ENCODE data around the gene MEGF6. TPM values are rescaled to one million over a fixed set of nuclear protein-coding genes. Genes with fewer than 3 reads are reported as not detected.

Gene MEGF6
- total and polyA plus RNA-seq, 12 donors: 0.15 to 29.2 (median 8.2) TPM

DNA sequence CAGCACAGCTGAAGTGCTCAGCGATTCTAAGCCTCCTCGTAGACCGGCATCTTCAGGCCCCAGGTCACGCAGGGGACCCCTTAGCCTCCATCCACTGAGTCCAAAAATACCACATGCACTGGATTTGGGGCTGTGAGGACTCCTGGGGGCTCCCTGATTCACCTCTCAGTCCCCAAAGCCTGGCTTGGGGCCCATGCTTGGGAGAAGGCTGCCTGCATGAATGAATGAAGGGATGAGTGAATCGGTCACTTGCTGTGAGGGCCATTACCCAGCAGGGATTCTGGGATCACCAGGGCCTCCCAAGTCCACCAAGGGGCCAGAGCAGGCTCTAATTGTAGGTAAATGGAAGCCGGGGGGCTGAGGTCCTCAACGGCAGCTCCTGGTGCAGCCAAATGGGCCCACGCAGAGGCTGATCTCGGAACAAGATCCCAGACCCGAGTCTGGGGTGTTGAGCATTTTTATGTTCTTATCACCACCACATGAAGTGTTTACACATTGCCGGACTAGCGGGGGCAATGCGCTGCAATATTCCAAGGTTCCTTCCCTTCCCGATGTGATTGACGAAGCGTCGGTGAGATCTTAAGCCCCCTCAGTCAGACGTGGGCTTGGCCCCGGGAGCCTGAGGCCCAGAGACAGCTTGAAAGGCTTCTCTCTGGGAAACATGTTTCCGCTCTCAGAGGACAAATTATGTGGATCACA lies 170.4 kb downstream of the MEGF6 start:
- H3K27me3 ChIP-seq: peaks cover 2% of the 10 kb centered on the region

DNA sequence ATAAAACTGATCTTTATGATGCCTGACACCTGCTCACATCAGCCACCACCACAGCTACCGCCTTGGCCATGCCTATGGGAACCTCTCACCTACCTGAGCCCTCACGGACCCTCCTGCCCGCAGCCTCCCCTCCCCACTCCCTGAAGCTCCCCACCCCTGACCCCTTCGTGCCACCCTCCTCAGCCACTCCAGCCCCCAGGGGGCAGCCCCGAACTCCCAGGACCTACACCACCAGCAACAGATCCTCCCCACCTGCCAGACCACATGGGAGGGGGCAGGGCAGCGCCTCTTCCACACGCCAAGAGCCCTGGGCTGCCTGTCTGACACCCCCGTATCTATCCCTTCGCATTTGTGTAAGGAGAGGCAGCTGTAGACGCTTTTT lies 171.0 kb downstream of the MEGF6 start:
- intact Hi-C loops (cut with DNase I): no loop called here
- DNase-seq: no peak
- Histone ChIP-seq H3K9me3 (replicated peaks in 1 of 3) (no peaks in the 10 kb centered on the region), H3K27ac (no peak overlapping the region), H3K36me3 (replicated peaks in 1 of 2) (no peaks in the 10 kb centered on the region), H3K4me3 (no peak overlapping the region), H3K27me3 (peaks cover 2% of the 10 kb centered on the region), H3K4me1 (replicated peaks in 1 of 2) (no peaks in the 10 kb centered on the region)
- WGBS, 4 donors: 50 to 56% (median 52%) methylated on average over 9 to 10 of the region's 10 CpGs
- TF ChIP-seq, protein P1, sequence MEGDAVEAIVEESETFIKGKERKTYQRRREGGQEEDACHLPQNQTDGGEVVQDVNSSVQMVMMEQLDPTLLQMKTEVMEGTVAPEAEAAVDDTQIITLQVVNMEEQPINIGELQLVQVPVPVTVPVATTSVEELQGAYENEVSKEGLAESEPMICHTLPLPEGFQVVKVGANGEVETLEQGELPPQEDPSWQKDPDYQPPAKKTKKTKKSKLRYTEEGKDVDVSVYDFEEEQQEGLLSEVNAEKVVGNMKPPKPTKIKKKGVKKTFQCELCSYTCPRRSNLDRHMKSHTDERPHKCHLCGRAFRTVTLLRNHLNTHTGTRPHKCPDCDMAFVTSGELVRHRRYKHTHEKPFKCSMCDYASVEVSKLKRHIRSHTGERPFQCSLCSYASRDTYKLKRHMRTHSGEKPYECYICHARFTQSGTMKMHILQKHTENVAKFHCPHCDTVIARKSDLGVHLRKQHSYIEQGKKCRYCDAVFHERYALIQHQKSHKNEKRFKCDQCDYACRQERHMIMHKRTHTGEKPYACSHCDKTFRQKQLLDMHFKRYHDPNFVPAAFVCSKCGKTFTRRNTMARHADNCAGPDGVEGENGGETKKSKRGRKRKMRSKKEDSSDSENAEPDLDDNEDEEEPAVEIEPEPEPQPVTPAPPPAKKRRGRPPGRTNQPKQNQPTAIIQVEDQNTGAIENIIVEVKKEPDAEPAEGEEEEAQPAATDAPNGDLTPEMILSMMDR (IDR thresholded peaks at IDR 0.05): no peak
- no peak for TF ChIP-seq POLR2A (IDR thresholded peaks at IDR 0.05)

More for the DNA sequence above, 170.4 kb downstream of the MEGF6 start:
- no peaks in the 10 kb centered on the region for H3K36me3 ChIP-seq (replicated peaks in 1 of 2)
- TF ChIP-seq, protein P1 (IDR thresholded peaks at IDR 0.05): no peak
- TF ChIP-seq POLR2A (IDR thresholded peaks at IDR 0.05): no peak
- intact Hi-C loops (cut with DNase I): no loop called here
- no peaks in the 10 kb centered on the region for H3K9me3 ChIP-seq (replicated peaks in 1 of 3)
- DNase-seq: no peak
- H3K4me3 ChIP-seq: no peak overlapping the region
- no peaks in the 10 kb centered on the region for H3K4me1 ChIP-seq (replicated peaks in 1 of 2)
- no peak overlapping the region for H3K27ac ChIP-seq
- 52 to 74% (median 56%) methylated on average over 5 to 20 of the region's 20 CpGs for WGBS, 4 donors

MicroRNA genes within 50 kb of the gene (microRNA counts, 767-probe panel; counts per million panel counts)
- microRNA hsa-miR-551a: 0 counts per million in 2 donors

Small RNAs within 50 kb of the gene (microRNA-seq; reads per million reads assigned to microRNA genes)
- gene MIR551A: 0 to 0.76 (median 0) reads per million in 3 donors

Small RNAs within 50 kb of the gene (small RNA-seq; reads per million reads assigned to genes)
- 0 to 0.12 reads per million in 2 donors for gene MIR551A

Other genes starting within 250 kb of the MEGF6 start
- 1 to 10 TPM in 4 of 9 donors, under 1 TPM in 5; 0.11 to 3.1 (median 0.65) TPM for gene ARHGEF16, start 156.8 kb downstream of the MEGF6 start, total RNA-seq
- 1 to 10 TPM in 2 of 3 donors, under 1 TPM in 1; 0.18 to 1.8 (median 1.0) TPM for gene ARHGEF16, start 156.8 kb downstream of the MEGF6 start, polyA plus RNA-seq
- 10 to 100 TPM; 21.6 to 52.1 (median 41.6) TPM for gene TPRG1L, start 13.5 kb upstream of the MEGF6 start, total RNA-seq
- gene TPRG1L, start 13.5 kb upstream of the MEGF6 start, polyA plus RNA-seq: 10 to 100 TPM; 15.8 to 49.7 (median 20.6) TPM
- 10 to 100 TPM in 8 of 9 donors, 1 to 10 TPM in 1; 5.1 to 22.6 (median 17.8) TPM for gene WRAP73, start 38.6 kb upstream of the MEGF6 start, total RNA-seq
- 10 to 100 TPM in 2 of 3 donors, 1 to 10 TPM in 1; 8.2 to 29.6 (median 22.8) TPM for gene WRAP73, start 38.6 kb upstream of the MEGF6 start, polyA plus RNA-seq
- under 1 TPM in 3 of 9 donors, not detected in 6; 0.15 to 0.22 (median 0.18) TPM for gene TP73, start 41.0 kb upstream of the MEGF6 start, total RNA-seq
- gene TP73, start 41.0 kb upstream of the MEGF6 start, polyA plus RNA-seq: under 1 TPM; 0.03 to 0.13 (median 0.08) TPM
- gene CCDC27, start 140.9 kb upstream of the MEGF6 start, total RNA-seq: not detected
- not detected for gene CCDC27, start 140.9 kb upstream of the MEGF6 start, polyA plus RNA-seq
- gene SMIM1, start 161.2 kb upstream of the MEGF6 start, total RNA-seq: 10 to 100 TPM in 3 of 9 donors, 1 to 10 TPM in 4, not detected in 2; 3.9 to 18.2 (median 5.3) TPM
- gene SMIM1, start 161.2 kb upstream of the MEGF6 start, polyA plus RNA-seq: 10 to 100 TPM in 1 of 3 donors, 1 to 10 TPM in 1, under 1 TPM in 1; 0.35 to 22.0 (median 8.8) TPM
- gene LRRC47, start 185.0 kb upstream of the MEGF6 start, total RNA-seq: 10 to 100 TPM; 34.8 to 58.3 (median 47.0) TPM
- gene LRRC47, start 185.0 kb upstream of the MEGF6 start, polyA plus RNA-seq: 10 to 100 TPM; 16.9 to 46.1 (median 17.5) TPM
- gene CEP104, start 245.7 kb upstream of the MEGF6 start, total RNA-seq: 10 to 100 TPM; 14.2 to 80.9 (median 45.0) TPM
- gene CEP104, start 245.7 kb upstream of the MEGF6 start, polyA plus RNA-seq: 10 to 100 TPM; 13.6 to 54.6 (median 16.1) TPM
- gene DFFB, start 246.0 kb upstream of the MEGF6 start, total RNA-seq: 10 to 100 TPM in 1 of 9 donors, 1 to 10 TPM in 8; 1.8 to 10.1 (median 4.5) TPM
- gene DFFB, start 246.0 kb upstream of the MEGF6 start, polyA plus RNA-seq: 10 to 100 TPM in 1 of 3 donors, 1 to 10 TPM in 2; 3.0 to 13.4 (median 6.2) TPM

All from adrenal gland (tissue), 12 donors.